Measurements from ENCODE around the gene GRIK3. TPM values are rescaled to one million over a fixed set of nuclear protein-coding genes. Genes with fewer than 3 reads are reported as not detected.

Gene GRIK3
- polyA plus RNA-seq, 1 experiment, result not detected

DNA sequence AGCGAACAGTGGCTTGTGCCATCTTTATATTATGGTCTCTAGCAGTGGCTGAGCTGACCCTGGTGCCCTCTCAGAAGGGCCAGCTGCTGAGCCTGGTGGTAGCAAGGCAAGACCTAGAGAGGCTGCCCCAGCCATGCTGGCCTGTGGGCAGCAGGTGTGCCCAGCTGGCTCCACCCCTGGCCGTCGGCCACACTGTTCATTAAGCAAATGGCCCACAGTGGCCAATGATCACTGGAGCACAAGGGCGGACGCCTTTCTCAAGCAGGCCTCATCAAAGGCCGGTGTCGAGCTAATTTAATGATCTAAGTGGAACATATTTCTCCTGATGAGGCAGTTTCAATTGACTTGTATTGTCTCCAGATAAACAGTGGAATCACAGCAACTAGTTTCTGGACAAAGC is 89.4 kb downstream of the GRIK3 start:
- no peak overlapping the region for H3K27ac ChIP-seq (ENCODE audit: low read depth, low read length)
- ChIA-PET CTCF (no interaction called here), POLR2A (no interaction called here)
- H3K4me3 ChIP-seq (ENCODE audit: low read depth, low read length), result no peak overlapping the region
- TF ChIP-seq, protein P1, sequence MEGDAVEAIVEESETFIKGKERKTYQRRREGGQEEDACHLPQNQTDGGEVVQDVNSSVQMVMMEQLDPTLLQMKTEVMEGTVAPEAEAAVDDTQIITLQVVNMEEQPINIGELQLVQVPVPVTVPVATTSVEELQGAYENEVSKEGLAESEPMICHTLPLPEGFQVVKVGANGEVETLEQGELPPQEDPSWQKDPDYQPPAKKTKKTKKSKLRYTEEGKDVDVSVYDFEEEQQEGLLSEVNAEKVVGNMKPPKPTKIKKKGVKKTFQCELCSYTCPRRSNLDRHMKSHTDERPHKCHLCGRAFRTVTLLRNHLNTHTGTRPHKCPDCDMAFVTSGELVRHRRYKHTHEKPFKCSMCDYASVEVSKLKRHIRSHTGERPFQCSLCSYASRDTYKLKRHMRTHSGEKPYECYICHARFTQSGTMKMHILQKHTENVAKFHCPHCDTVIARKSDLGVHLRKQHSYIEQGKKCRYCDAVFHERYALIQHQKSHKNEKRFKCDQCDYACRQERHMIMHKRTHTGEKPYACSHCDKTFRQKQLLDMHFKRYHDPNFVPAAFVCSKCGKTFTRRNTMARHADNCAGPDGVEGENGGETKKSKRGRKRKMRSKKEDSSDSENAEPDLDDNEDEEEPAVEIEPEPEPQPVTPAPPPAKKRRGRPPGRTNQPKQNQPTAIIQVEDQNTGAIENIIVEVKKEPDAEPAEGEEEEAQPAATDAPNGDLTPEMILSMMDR (IDR thresholded peaks at IDR 0.05; ENCODE audit: low read depth, low read length), result no peak
- H3K9me3 ChIP-seq (ENCODE audit: control insufficient read depth, insufficient read depth, low read length), result no peaks in the 10 kb centered on the region
- no peaks in the 10 kb centered on the region for H3K27me3 ChIP-seq (ENCODE audit: control insufficient read depth, insufficient read depth, low read length)
- no peak for DNase-seq (ENCODE audit: low read depth, low spot score)

DNA sequence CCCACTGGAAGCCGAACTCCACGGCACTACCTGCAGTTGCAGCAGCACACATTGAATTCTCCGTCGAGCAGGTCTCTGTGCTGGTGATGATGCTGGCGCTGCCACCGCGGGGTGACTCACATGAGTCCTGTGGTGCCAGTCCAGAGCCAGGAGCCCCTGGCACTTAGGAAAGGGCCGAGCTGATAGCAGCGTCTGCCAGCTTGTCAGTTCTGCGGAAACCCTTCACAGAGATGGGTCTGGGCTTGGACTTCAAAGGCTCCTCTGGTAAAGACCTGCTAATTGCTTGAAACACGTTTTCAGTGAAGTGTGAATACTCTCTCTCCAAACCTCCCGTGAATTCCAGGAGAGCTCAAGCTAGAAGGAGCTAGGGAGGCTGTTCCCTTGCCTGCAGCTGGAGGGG is 92.2 kb downstream of the GRIK3 start:
- TF ChIP-seq, protein P1 (IDR thresholded peaks at IDR 0.05; ENCODE audit: low read depth, low read length), result no peak
- no peak overlapping the region for H3K4me3 ChIP-seq (ENCODE audit: low read depth, low read length)
- CTCF ChIA-PET, result no interaction called here
- no peaks in the 10 kb centered on the region for H3K27me3 ChIP-seq (ENCODE audit: control insufficient read depth, insufficient read depth, low read length)
- no peak overlapping the region for H3K27ac ChIP-seq (ENCODE audit: low read depth, low read length)
- DNase-seq (ENCODE audit: low read depth, low spot score), result no peak
- no peaks in the 10 kb centered on the region for H3K9me3 ChIP-seq (ENCODE audit: control insufficient read depth, insufficient read depth, low read length)
- POLR2A ChIA-PET, result no interaction called here

DNA sequence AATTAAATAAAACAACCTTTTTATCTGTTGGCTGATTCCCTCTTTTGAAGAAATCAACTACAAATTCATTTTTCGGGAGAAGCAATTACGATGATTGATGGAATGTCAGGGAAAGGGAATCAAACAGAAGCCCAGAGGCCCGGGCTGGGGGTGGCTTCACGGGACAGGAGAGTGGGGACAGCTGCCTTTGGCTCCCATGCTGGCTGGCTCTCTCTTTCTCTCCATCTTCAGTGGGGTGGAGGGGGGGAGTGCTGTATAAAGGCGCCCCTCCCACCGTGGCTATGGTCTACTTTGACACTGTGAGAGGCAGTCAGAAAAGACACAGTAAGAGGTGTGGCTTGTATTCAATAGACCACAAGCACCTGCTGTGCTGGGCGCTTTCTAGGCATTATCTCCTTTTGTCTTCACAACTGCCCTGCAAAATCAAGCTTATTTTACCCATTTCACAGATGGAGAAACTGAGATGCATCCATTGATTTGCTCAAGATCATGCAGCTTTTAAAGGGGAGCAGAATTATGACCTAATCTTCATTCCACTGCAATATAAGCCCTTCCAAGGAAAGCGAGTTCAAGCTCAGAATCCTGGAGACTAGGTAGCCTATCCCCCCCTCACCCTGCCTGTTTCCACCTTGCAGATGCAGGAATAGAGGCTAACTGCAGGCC is 92.9 kb downstream of the GRIK3 start:
- H3K9me3 ChIP-seq (ENCODE audit: control insufficient read depth, insufficient read depth, low read length), result no peaks in the 10 kb centered on the region
- DNase-seq (ENCODE audit: low read depth, low spot score), result no peak
- CTCF ChIA-PET, result no interaction called here
- TF ChIP-seq, protein P1 (IDR thresholded peaks at IDR 0.05; ENCODE audit: low read depth, low read length), result no peak
- POLR2A ChIA-PET, result no interaction called here
- H3K27ac ChIP-seq (ENCODE audit: low read depth, low read length), result no peak overlapping the region
- H3K27me3 ChIP-seq (ENCODE audit: control insufficient read depth, insufficient read depth, low read length), result no peaks in the 10 kb centered on the region
- no peak overlapping the region for H3K4me3 ChIP-seq (ENCODE audit: low read depth, low read length)

DNA sequence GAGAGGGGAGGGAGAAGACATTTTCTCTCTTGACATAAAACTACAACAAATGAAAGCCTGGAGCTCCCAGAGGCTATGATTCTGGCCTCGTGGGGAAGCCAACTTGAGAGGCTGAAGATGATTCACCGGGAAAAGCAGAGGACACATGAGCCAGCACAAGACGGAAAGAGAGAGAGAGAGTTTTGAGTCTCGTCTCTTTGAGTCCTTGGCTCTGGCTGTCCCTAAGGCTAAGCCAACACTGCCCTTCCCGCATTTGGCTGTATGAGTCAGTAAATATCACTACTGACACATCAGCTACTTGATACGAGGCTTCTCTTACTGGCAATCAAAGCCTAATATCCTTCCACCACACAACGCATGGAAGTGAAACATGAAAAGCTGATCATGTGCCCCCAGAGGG is 95.5 kb downstream of the GRIK3 start:
- POLR2A ChIA-PET, result no interaction called here
- CTCF ChIA-PET, result no interaction called here

DNA sequence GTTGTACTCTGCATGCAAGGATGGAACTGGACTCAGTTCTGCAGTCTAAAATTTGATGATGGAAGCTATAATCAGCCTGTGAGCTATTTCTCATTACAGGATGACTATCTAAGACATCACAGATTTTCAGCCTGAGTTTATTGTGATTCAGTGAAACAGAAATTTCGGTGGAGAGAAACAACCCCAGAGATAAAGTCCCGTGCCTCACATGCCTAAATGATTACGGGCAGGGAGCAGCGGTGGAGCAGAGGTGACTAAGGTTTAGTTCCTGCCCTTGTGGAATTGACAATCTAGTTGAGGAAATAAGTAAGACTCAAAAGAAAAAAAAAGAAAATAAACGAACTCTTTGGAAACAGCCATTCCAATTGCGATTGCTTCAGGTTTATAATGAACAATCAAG is 96.9 kb downstream of the GRIK3 start:
- ChIA-PET CTCF (no interaction called here), POLR2A (no interaction called here)
- Histone ChIP-seq H3K27me3 (ENCODE audit: control insufficient read depth, insufficient read depth, low read length) (no peaks in the 10 kb centered on the region), H3K9me3 (ENCODE audit: control insufficient read depth, insufficient read depth, low read length) (no peaks in the 10 kb centered on the region), H3K4me3 (ENCODE audit: low read depth, low read length) (no peak overlapping the region), H3K27ac (ENCODE audit: low read depth, low read length) (no peak overlapping the region)
- no peak for DNase-seq (ENCODE audit: low read depth, low spot score)
- TF ChIP-seq, protein P1 (IDR thresholded peaks at IDR 0.05; ENCODE audit: low read depth, low read length), result no peak

More for the DNA sequence above, 95.5 kb downstream of the GRIK3 start:
- Histone ChIP-seq H3K9me3 (ENCODE audit: control insufficient read depth, insufficient read depth, low read length) (no peaks in the 10 kb centered on the region), H3K4me3 (ENCODE audit: low read depth, low read length) (no peak overlapping the region), H3K27ac (ENCODE audit: low read depth, low read length) (no peak overlapping the region), H3K27me3 (ENCODE audit: control insufficient read depth, insufficient read depth, low read length) (no peaks in the 10 kb centered on the region)
- DNase-seq (ENCODE audit: low read depth, low spot score), result no peak
- TF ChIP-seq, protein P1 (IDR thresholded peaks at IDR 0.05; ENCODE audit: low read depth, low read length), result no peak

Data from AG04450 (cell line).